ENCODE data around the gene HOXD12.

HOXD12 gene

GRCh38 chr2:176147800-176148496, 48.4 kb downstream of the HOXD12 start:
- DNase-seq (ENCODE audit: low spot score): no peak

- DNase-seq (ENCODE audit: low spot score): no peak
These were observed 49.3 kb downstream of the HOXD12 start for GRCh38 chr2:176148751-176149421.

GRCh38 chr2:176149481-176149938, 49.9 kb downstream of the HOXD12 start:
- no peak for DNase-seq (ENCODE audit: low spot score)

- no peak for DNase-seq (ENCODE audit: low spot score)
These were observed 50.5 kb downstream of the HOXD12 start for GRCh38 chr2:176149939-176150583.

GRCh38 chr2:176150584-176151441, 51.2 kb downstream of the HOXD12 start:
- no peak for DNase-seq (ENCODE audit: low spot score)

- no peak for DNase-seq (ENCODE audit: low spot score)
These were observed 52.1 kb downstream of the HOXD12 start, which contains the start of gene HOXD4 for GRCh38 chr2:176151442-176152287. Gene HOXD4, plus strand, starts transcription at chr2:176151550. Its CDS starts 84 bp downstream, at chr2:176151634.

Data from kidney capillary endothelial cell (primary cell).